Chondrocyte (in vitro differentiated cells): ENCODE data around the gene KIRREL3. TPM values are rescaled to one million over a fixed set of nuclear protein-coding genes. Genes with fewer than 3 reads are reported as not detected.

Source experiments
- DNase-seq: peaks from one replicate; pipeline ENCODE4 v3.0.0; 2021; ENCODE audit warnings: mixed read lengths, low spot score
- H3K27ac Mint-ChIP-seq: one replicate; pipeline ENCODE4 v1.8.0; 2021; ENCODE audit warnings: mild to moderate bottlenecking, moderate library complexity, mixed read lengths; ENCODE audit not compliant: unreplicated experiment
- H3K27me3 Mint-ChIP-seq: 2 replicates; pipeline ENCODE4 v1.8.0; 2021; ENCODE audit warnings: low read depth, mixed read lengths
- H3K36me3 Mint-ChIP-seq: 2 replicates; pipeline ENCODE4 v1.8.0; 2021; ENCODE audit warnings: low read depth, mixed read lengths
- H3K4me1 Mint-ChIP-seq: 2 replicates; pipeline ENCODE4 v1.8.0; 2021; ENCODE audit warnings: low read depth, mild to moderate bottlenecking, mixed read lengths
- H3K4me3 Mint-ChIP-seq: one replicate; pipeline ENCODE4 v1.8.0; 2021; ENCODE audit warnings: mild to moderate bottlenecking, moderate library complexity, mixed read lengths; ENCODE audit not compliant: unreplicated experiment
- H3K9me3 Mint-ChIP-seq: 2 replicates; pipeline ENCODE4 v1.8.0; 2021; ENCODE audit warnings: low read depth, mixed read lengths
- total RNA-seq: library from RNA; stranded (reverse); gene quantifications from 3 replicates; pipeline ENCODE4 v1.2.1, GENCODE V29; 2021
- TF ChIP-seq, protein P1 (sequence below): fragments of 200-600 bp; sonication (generic); IDR thresholded peaks from 2 replicates; pipeline ENCODE4 v1.5.0; 2021; ENCODE audit warnings: antibody characterized with exemption, mild to moderate bottlenecking, moderate library complexity

Gene KIRREL3
- total RNA-seq, 1 donor from 2014 or later: 1.2 TPM

DNA sequence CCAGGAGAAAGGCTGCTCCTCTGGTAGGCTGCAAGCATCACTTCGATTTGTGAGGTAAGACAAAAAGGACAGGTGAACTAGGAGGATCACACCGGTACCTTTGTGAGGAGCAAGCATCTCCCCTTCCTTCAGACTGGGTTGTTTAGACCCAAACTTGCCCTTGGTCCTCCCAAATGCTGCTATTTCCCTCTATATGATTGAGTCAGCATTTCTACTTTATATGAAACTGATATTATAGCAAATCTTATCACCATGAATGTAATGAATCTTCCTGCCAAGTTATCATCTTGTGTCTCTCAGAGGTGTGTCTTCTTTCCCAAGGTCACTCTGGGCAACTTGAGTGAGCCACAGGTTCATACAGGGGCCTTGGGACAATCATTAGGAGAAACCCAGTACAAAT is 61.0 kb downstream of the KIRREL3 start:
- no peaks in the 10 kb centered on the region for H3K36me3 Mint-ChIP-seq
- H3K4me3 Mint-ChIP-seq: no peak overlapping the region
- TF ChIP-seq, protein P1, sequence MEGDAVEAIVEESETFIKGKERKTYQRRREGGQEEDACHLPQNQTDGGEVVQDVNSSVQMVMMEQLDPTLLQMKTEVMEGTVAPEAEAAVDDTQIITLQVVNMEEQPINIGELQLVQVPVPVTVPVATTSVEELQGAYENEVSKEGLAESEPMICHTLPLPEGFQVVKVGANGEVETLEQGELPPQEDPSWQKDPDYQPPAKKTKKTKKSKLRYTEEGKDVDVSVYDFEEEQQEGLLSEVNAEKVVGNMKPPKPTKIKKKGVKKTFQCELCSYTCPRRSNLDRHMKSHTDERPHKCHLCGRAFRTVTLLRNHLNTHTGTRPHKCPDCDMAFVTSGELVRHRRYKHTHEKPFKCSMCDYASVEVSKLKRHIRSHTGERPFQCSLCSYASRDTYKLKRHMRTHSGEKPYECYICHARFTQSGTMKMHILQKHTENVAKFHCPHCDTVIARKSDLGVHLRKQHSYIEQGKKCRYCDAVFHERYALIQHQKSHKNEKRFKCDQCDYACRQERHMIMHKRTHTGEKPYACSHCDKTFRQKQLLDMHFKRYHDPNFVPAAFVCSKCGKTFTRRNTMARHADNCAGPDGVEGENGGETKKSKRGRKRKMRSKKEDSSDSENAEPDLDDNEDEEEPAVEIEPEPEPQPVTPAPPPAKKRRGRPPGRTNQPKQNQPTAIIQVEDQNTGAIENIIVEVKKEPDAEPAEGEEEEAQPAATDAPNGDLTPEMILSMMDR: no peak
- no peak overlapping the region for H3K27ac Mint-ChIP-seq
- peaks cover 4% of the 10 kb centered on the region for H3K9me3 Mint-ChIP-seq
- DNase-seq: no peak
- H3K4me1 Mint-ChIP-seq: no peaks in the 10 kb centered on the region
- no peaks in the 10 kb centered on the region for H3K27me3 Mint-ChIP-seq

DNA sequence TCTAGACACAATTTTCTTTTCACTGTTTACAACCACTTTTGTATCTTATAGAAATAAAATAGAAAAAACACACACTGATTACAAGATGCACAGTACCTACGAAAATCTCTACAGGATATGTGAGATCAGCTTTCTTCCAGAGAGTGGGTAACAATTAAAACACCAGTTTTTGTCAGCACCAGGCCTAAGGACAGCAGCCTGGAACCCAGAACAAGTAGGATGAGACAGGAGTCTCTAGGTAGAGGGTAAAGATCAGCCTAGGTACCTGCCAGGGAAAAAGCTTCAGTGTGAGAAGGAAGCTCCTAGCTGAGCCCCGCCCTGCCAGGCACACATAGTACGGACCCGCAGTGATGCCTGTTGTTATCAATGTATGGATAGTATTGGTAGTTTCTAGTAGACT is 61.9 kb downstream of the KIRREL3 start:
- H3K9me3 Mint-ChIP-seq: peaks cover 7% of the 10 kb centered on the region
- DNase-seq: no peak
- no peak overlapping the region for H3K27ac Mint-ChIP-seq
- H3K27me3 Mint-ChIP-seq: no peaks in the 10 kb centered on the region
- no peak overlapping the region for H3K4me3 Mint-ChIP-seq
- H3K36me3 Mint-ChIP-seq: peaks cover 3% of the 10 kb centered on the region
- H3K4me1 Mint-ChIP-seq: no peaks in the 10 kb centered on the region
- TF ChIP-seq, protein P1: no peak

DNA sequence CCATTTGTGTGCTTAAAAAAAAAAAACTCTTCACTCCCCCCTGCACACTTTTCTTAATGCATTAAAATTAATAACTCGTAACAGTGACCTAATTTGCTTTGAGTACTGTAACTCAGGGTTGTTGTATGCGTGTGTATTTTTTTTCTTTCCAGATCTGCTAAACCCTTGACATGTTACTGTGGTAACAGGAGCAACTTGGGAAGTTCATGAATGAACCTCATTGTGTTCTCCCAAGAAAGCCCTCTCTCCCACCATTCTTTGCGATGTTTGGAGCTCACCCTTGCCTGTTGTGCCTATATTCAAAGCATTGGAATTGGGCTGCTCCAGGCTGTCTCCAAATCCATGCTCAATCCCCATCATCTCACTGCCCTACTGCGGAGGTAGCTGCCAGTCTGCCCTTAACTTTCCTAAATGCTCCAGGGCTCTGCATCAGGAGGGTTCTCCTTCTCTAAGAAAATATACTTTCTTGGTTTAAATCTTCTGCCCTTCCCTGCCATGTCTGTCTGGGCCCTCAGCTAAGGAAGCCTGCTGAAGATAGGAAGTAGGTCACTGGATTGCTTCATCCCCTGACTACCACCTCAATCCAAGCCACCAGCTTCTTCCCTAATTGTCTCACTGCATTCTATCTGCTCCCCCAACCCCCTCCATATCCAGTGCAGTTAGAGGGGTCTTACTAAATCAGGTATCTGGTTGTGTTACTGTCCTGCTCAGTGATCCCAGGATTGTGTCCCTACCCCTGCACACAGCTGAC is 70.3 kb downstream of the KIRREL3 start:
- TF ChIP-seq, protein P1: no peak

DNA sequence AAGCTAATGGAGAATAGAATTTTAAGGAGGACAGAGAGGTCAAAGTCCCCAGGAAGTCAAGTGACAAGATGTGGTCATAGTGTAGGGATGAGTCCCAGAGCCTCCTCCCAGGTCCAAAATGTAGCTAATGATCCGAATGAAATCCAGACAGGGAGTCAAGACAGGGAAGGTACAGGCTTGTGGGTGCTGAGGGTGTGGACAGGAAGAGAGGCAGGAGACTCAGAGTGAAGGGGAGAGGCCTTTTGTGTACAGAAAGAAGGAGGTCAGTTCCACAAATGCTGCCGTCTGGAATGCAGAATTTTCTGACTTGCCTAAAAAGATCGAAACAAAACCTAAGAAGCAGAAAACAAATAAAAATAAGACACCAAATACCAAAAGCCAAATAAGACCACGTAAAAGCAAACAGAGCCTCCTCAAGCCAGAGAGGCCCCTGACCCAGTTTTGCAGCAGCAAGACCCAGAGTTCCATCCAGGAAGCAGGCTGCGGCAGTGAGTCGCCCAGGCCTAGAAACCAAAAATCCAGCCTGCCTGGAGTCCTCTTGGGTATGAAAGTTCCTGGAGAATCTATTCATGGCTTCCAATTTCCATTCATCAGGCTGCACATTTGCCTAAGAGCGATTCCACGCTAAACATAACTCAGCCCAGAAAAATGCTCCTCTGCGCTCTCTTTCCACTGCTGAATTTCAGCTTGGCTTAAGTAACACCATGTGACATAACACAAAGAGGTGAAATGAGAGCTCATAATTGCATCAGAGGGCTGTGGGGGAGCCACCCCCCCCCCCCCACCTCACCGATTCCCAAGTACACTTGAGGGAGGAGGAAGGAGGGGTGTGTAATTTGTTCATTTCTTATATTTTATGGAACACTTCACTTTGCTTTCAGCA is 71.2 kb downstream of the KIRREL3 start:
- peaks cover 18% of the 10 kb centered on the region for H3K4me1 Mint-ChIP-seq
- no peak overlapping the region for H3K4me3 Mint-ChIP-seq
- H3K27ac Mint-ChIP-seq: no peak overlapping the region
- no peaks in the 10 kb centered on the region for H3K27me3 Mint-ChIP-seq
- H3K36me3 Mint-ChIP-seq: peaks cover 3% of the 10 kb centered on the region
- TF ChIP-seq, protein P1: no peak
- H3K9me3 Mint-ChIP-seq: peaks cover 9% of the 10 kb centered on the region
- DNase-seq: no peak

More for the DNA sequence above, 70.3 kb downstream of the KIRREL3 start:
- Mint-ChIP-seq H3K9me3 (peaks cover 9% of the 10 kb centered on the region), H3K4me3 (no peak overlapping the region), H3K27me3 (no peaks in the 10 kb centered on the region), H3K36me3 (peaks cover 3% of the 10 kb centered on the region), H3K27ac (no peak overlapping the region), H3K4me1 (peaks cover 18% of the 10 kb centered on the region)
- no peak for DNase-seq

DNA sequence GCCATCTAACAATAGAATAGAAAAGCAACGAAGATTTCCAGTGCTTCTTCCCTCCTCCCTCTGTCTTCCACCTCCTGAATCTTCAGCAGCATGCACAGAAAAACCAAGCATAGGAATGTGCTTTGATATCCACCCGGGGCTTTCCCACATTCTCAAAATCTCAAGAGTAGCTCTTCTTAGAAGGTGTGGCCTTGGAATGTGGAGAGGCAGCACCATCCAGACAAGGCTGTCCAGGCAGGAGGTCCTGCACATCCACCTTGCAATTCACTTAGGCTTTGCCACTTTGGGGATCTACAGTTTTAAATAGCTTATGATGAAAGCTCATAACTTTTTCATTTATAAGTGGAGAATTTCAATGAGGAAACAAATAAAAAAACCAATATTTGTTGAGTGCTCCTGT is 72.9 kb downstream of the KIRREL3 start:
- H3K4me3 Mint-ChIP-seq: no peak overlapping the region
- DNase-seq: no peak
- H3K36me3 Mint-ChIP-seq: no peaks in the 10 kb centered on the region
- no peaks in the 10 kb centered on the region for H3K9me3 Mint-ChIP-seq
- H3K27me3 Mint-ChIP-seq: no peaks in the 10 kb centered on the region
- H3K27ac Mint-ChIP-seq: no peak overlapping the region
- TF ChIP-seq, protein P1: no peak
- H3K4me1 Mint-ChIP-seq: peaks cover 18% of the 10 kb centered on the region
